Body of pancreas (tissue), 4 donors: ENCODE measurements around the gene TIAM1. TPM values are rescaled to one million over a fixed set of nuclear protein-coding genes. Genes with fewer than 3 reads are reported as not detected.

ENCODE experiments used
- ATAC-seq: fragments of 150-250 bp; one replicate; pipeline ENCODE4 v1.9.1; 2016
- DNase-seq, 4 donors: peaks; one replicate each; pipeline ENCODE4 v3.0.0-alpha.2; 2019
- H3K27ac ChIP-seq, 4 donors: fragments of 200-600 bp; sonication (generic); 1 replicate in 3 of 4; 2 replicates in 1 of 4; pipeline versions ENCODE4 v1.5.1 to v1.6.1; 2016 to 2019; ENCODE audit warnings: mild to moderate bottlenecking in 1 of 4, mixed read lengths in 1 of 4, moderate library complexity in 1 of 4
- H3K27me3 ChIP-seq, 2 donors: fragments of 200-600 bp; sonication (generic); one replicate each; pipeline ENCODE4 v1.6.0; 2016; ENCODE audit warnings: mild to moderate bottlenecking in 1 of 2
- H3K36me3 ChIP-seq, 2 donors: fragments of 200-600 bp; sonication (generic); replicated peaks in 1 of 2; 2 replicates each; pipeline ENCODE4 v1.5.1; 2016; ENCODE audit warnings: low read depth in 2 of 2; ENCODE audit not compliant: insufficient read depth in 1 of 2
- H3K4me1 ChIP-seq: fragments of 200-600 bp; sonication (generic); one replicate; pipeline ENCODE4 v1.6.0; 2016
- H3K4me3 ChIP-seq, 2 donors: fragments of 200-600 bp; sonication (generic); 1 replicate in 1 of 2; 2 replicates in 1 of 2; pipeline ENCODE4 v1.5.1; 2016 to 2019
- H3K9me3 ChIP-seq, 3 donors: fragments of 200-600 bp; sonication (generic); 1 replicate in 2 of 3; 2 replicates in 1 of 3; pipeline ENCODE4 v1.5.1; 2016
- CTCF ChIP-seq, 7 experiments: fragments of 450-650 bp in 4 of 7; fragments of 200-600 bp in 3 of 7; sonication (generic) in 3 of 7; IDR thresholded peaks; one replicate each; pipeline ENCODE4 v1.5.1; 2016 to 2019; ENCODE audit warnings: antibody characterized with exemption in 7 of 7
- POLR2A ChIP-seq, 3 donors: fragments of 450-650 bp; IDR thresholded peaks; one replicate each; pipeline ENCODE4 v1.6.1; 2016; ENCODE audit warnings: antibody characterized with exemption in 3 of 3, mild to moderate bottlenecking in 2 of 3
- WGBS, 2 donors: methylation state at CpG; one replicate each; pipeline ENCODE4 v1.1.5; 2017; 5-methylcytosine and 5-hydroxymethylcytosine counted together
- intact Hi-C: fragments of 100-400 bp; cut with DNase I; formaldehyde crosslinking; loops from one replicate; pipeline ENCODE4 v1.15.1; 2023
- total RNA-seq, 2 donors: library from RNA; depleted of rRNA; stranded (reverse); fragments of >200 nt; gene quantifications; one replicate each; pipeline ENCODE4 v1.1.0, GENCODE V29; 2016

The TIAM1 gene
- total RNA-seq, 2 donors from 2014 or later, result 3.6 to 8.8 TPM

DNA sequence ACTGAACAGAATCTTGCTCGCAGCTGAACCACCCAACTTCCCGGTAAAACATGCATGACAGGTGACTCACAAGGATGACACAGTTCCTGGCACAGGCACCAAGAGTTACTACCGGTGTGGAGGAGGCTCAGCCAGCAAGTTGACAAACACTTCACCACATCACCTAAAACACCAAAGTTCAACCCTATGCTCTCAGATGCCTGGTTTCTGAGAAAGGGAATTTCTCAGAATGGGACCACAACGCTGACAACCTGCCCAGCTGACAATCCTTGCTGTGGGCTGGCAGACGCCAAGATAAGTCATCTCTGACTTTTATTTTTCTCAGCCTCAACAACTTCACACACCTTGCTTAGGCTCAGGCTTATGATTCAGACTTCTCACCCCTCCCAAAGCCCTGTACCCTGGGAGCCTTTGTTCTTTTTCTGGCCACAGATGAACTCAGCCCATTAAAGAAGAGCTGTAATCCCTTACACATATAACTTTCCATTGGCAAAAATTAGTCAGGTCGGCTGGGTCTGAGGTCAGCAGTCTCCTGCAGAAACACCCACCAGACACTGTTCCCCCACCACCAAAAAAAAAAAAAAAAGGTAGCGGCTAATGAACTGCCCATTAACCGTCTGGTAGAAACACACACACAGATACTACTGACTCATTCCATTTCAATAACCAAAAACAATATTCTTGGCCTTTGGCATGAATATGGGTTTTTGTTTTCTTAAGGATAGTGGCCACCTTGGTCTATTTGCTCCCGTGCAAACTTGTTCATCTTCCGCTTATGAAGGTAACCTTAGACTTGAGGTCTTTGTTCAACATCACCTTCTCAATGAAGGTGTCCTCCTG, 10.8 kb upstream of the TIAM1 start:
- no peak for DNase-seq
- no peaks in the 10 kb centered on the region for H3K4me1 ChIP-seq
- no peaks in the 10 kb centered on the region for H3K9me3 ChIP-seq
- TF ChIP-seq POLR2A (IDR thresholded peaks at IDR 0.05) (no peak), CTCF (IDR thresholded peaks at IDR 0.05) (no peak)
- intact Hi-C loops, result no loop called here
- H3K36me3 ChIP-seq, result no peaks in the 10 kb centered on the region
- no peak overlapping the region for H3K4me3 ChIP-seq
- WGBS, 2 donors, result 47 to 53% methylated on average over 10 of the region's 10 CpGs
- ATAC-seq, result no peak
- no peak overlapping the region for H3K27ac ChIP-seq
- H3K27me3 ChIP-seq, result no peaks in the 10 kb centered on the region

- WGBS, 2 donors, result 42 to 47% methylated on average over 4 of the region's 4 CpGs
- ATAC-seq, result no peak
- Histone ChIP-seq H3K4me3 (no peak overlapping the region), H3K27me3 (no peaks in the 10 kb centered on the region), H3K36me3 (no peaks in the 10 kb centered on the region), H3K9me3 (no peaks in the 10 kb centered on the region), H3K4me1 (no peaks in the 10 kb centered on the region), H3K27ac (no peak overlapping the region)
- DNase-seq, result no peak
- intact Hi-C loops, result no loop called here
- TF ChIP-seq POLR2A (IDR thresholded peaks at IDR 0.05) (no peak), CTCF (IDR thresholded peaks at IDR 0.05) (no peak)
Observed at GRCh38 chr21:31354122-31354521, 10.1 kb upstream of the TIAM1 start.

DNA sequence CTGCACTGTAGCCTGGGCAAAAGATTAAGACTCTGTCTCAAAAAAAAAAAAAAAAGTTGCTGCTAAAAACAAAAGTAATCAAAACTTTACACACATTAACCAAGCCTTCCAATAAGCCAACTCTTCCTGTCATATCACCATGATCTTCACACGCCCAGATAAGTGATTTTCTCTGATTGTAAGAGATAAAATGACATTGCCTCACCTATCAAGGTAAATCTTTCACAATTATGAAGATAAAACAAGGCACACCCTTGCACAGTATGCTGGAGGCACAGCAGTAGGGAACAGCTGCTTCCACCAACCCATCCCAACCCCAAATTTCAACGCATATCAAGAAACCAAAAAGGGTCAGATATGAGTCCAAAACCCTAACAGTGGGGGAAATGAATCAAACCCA, 8.8 kb upstream of the TIAM1 start:
- H3K36me3 ChIP-seq, result no peaks in the 10 kb centered on the region
- no peak for TF ChIP-seq CTCF (IDR thresholded peaks at IDR 0.05)
- no peak for TF ChIP-seq POLR2A (IDR thresholded peaks at IDR 0.05)
- no peaks in the 10 kb centered on the region for H3K9me3 ChIP-seq
- no peak overlapping the region for H3K4me3 ChIP-seq
- DNase-seq, result no peak
- no peak for ATAC-seq
- 16 to 52% methylated on average over 2 of the region's 2 CpGs for WGBS, 2 donors
- H3K27ac ChIP-seq, result no peak overlapping the region
- intact Hi-C loops, result no loop called here
- H3K27me3 ChIP-seq, result no peaks in the 10 kb centered on the region
- H3K4me1 ChIP-seq, result no peaks in the 10 kb centered on the region

- 44 to 50% methylated on average over 3 of the region's 3 CpGs for WGBS, 2 donors
- TF ChIP-seq CTCF (IDR thresholded peaks at IDR 0.05) (no peak), POLR2A (IDR thresholded peaks at IDR 0.05) (no peak)
- Histone ChIP-seq H3K9me3 (no peaks in the 10 kb centered on the region), H3K27me3 (no peaks in the 10 kb centered on the region), H3K36me3 (no peaks in the 10 kb centered on the region), H3K4me3 (no peak overlapping the region), H3K4me1 (no peaks in the 10 kb centered on the region), H3K27ac (no peak overlapping the region)
- intact Hi-C loops, result no loop called here
- ATAC-seq, result no peak
- no peak for DNase-seq
Observed at GRCh38 chr21:31351960-31352359, 7.9 kb upstream of the TIAM1 start.

DNA sequence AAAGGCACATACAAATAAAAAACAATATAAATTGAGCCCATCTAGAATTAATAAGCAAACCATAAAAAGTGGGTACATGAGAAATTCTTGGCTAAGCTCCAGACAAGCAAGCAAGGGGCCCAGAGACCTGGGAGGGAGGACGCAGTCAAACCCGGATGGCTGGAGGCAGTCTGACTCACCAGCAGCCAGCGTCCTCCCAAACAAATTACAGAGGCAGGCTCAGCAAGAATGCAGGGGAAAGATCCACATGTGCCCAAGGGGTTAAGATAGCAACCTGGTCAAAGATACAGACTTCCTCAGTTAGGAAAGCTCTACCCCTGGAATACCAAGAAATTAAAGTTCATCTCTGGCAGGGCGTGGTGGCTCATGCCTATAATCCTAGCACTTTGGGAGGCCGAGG, 7.4 kb upstream of the TIAM1 start:
- intact Hi-C loops, result no loop called here
- Histone ChIP-seq H3K4me1 (no peaks in the 10 kb centered on the region), H3K36me3 (no peaks in the 10 kb centered on the region), H3K27ac (no peak overlapping the region), H3K27me3 (no peaks in the 10 kb centered on the region), H3K4me3 (no peak overlapping the region), H3K9me3 (no peaks in the 10 kb centered on the region)
- ATAC-seq (no peak), DNase-seq (no peak)
- TF ChIP-seq CTCF (IDR thresholded peaks at IDR 0.05) (no peak), POLR2A (IDR thresholded peaks at IDR 0.05) (no peak)
- 48 to 64% methylated on average over 5 of the region's 5 CpGs for WGBS, 2 donors
